ENCODE measurements around the gene SETD4.

SETD4 gene

DNA sequence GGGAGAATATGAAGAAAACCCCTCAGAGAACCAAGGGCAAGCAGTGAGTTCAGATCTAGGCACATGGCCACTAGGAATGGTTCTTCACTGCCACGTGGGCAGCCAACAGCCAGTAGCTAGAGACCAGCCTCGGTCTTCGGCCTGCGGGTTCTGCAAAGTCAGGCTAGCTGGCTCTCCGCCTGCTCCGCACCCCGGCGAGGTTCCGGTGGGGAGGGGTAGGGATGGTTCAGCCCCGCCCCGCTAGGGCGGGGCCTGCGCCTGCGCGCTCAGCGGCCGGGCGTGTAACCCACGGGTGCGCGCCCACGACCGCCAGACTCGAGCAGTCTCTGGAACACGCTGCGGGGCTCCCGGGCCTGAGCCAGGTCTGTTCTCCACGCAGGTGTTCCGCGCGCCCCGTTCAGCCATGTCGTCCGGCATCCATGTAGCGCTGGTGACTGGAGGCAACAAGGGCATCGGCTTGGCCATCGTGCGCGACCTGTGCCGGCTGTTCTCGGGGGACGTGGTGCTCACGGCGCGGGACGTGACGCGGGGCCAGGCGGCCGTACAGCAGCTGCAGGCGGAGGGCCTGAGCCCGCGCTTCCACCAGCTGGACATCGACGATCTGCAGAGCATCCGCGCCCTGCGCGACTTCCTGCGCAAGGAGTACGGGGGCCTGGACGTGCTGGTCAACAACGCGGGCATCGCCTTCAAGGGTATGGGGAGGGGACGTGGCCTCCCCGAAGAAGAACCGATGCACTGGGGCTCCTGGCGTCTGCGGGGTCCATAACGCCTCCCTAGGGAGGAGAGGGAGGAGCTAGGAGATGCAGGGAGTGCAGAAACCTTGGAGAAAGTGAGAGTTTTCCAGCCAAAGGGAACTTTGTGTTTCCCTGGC lies 9.6 kb upstream of the SETD4 start, which contains the start of gene CBR1:
CBR1 (plus strand) TSS at position 312 of the 871 bp plus-strand sequence; CDS start at position 404, 92 bp downstream.
- Histone ChIP-seq H3K9me3 (ENCODE audit: control insufficient read depth, insufficient read depth, low read length) (peaks cover 14% of the 10 kb centered on the region), H3K36me3 (ENCODE audit: control insufficient read depth, low read length) (no peaks in the 10 kb centered on the region), H3K4me2 (ENCODE audit: low read length) (no peak within 1 kb of the TSS), H3K4me1 (ENCODE audit: control insufficient read depth, low read length) (peaks cover 5% of the 10 kb centered on the region), H4K20me1 (ENCODE audit: control insufficient read depth, insufficient read depth, low read depth, low read length) (no peaks in the 10 kb centered on the region), H3F3A (ENCODE audit: control insufficient read depth, insufficient read depth) (no peaks in the 10 kb centered on the region), H3K4me3 (ENCODE audit: low read length) (no peak within 1 kb of the TSS), H3K79me2 (ENCODE audit: control insufficient read depth, low read length) (no peaks in the 10 kb centered on the region), H3K27ac (ENCODE audit: low read depth, low read length) (no peak within 1 kb of the TSS), H3K9me2 (replicated peaks; ENCODE audit: control insufficient read depth, low read length) (no peaks in the 10 kb centered on the region), H3K27me3 (ENCODE audit: control insufficient read depth, low read length) (peaks cover 4% of the 10 kb centered on the region)
- TF ChIP-seq CTCF (IDR thresholded peaks at IDR 0.05; ENCODE audit: low read depth, low read length, poor library complexity, severe bottlenecking) (no peak), EZH2phosphoT487 (IDR thresholded peaks at IDR 0.05; ENCODE audit: borderline replicate concordance, low read length) (no peak)

DNA sequence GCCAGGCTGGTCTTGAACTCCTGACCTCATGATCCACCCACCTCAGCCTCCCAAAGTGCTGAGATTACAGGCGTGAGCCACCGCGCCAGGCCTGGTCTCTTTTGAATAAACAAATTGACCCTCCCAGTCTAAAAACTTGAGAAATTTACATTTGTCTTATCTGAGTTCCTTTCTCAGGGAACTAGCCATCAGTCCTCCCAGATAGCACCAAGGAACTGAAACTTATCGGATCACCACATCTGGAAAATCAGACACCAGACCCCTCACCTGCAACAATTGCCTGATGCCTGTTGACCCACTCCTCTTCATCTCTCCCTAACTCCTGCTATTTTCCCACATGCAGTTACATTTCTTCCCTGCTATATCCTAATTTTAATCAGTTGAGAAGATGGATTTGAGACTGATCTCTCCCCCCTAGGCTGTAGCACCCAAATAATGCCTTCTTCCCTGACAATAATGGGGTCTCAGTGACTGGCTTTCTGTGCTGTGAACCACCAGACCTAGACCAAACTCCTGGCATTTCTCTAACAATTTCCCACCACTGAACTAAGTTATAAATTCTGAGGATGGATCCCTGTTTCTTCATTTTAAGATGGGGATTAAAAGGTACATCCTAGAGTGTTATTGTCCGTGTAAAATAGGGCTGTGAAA lies 8.5 kb upstream of the SETD4 start:
- Histone ChIP-seq H3K4me3 (ENCODE audit: low read length) (no peak overlapping the region), H4K20me1 (ENCODE audit: control insufficient read depth, insufficient read depth, low read depth, low read length) (no peaks in the 10 kb centered on the region), H3K9me3 (ENCODE audit: control insufficient read depth, insufficient read depth, low read length) (peaks cover 14% of the 10 kb centered on the region), H3K27ac (ENCODE audit: low read depth, low read length) (no peak overlapping the region), H3K79me2 (ENCODE audit: control insufficient read depth, low read length) (no peaks in the 10 kb centered on the region), H3K9me2 (replicated peaks; ENCODE audit: control insufficient read depth, low read length) (no peaks in the 10 kb centered on the region), H3F3A (ENCODE audit: control insufficient read depth, insufficient read depth) (no peaks in the 10 kb centered on the region), H3K36me3 (ENCODE audit: control insufficient read depth, low read length) (no peaks in the 10 kb centered on the region), H3K27me3 (ENCODE audit: control insufficient read depth, low read length) (no peaks in the 10 kb centered on the region), H3K4me2 (ENCODE audit: low read length) (no peak overlapping the region), H3K4me1 (ENCODE audit: control insufficient read depth, low read length) (peaks cover 5% of the 10 kb centered on the region)
- TF ChIP-seq EZH2phosphoT487 (IDR thresholded peaks at IDR 0.05; ENCODE audit: borderline replicate concordance, low read length) (no peak), CTCF (IDR thresholded peaks at IDR 0.05; ENCODE audit: low read depth, low read length, poor library complexity, severe bottlenecking) (no peak)

DNA sequence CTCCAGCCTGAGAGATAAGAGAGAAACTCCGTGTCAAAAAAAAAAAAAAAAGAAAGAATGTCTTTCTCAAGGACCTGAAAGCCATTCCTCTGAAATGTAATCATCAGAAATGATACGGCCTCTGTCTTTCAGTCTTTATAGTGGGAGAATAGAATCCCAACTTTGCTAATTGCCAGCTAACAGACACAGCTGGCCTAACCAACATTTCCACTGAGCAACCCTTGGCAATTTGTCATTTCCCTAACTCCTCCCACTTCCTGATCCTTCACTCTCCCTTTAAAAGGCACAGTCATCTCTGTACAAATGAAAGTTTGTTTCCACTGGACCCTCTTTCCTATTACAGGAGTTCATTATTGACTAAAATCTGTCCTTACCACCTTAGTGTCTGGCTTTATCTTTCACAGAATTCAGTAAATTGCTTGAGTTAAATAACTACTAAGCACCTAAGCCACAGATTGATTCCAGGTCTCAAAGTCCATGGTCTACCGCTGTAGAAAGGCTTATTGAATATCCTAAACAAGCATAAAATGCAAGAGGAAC lies 5.2 kb upstream of the SETD4 start:
- Histone ChIP-seq H3K79me2 (ENCODE audit: control insufficient read depth, low read length) (no peaks in the 10 kb centered on the region), H3F3A (ENCODE audit: control insufficient read depth, insufficient read depth) (no peaks in the 10 kb centered on the region), H3K27ac (ENCODE audit: low read depth, low read length) (no peak overlapping the region), H4K20me1 (ENCODE audit: control insufficient read depth, insufficient read depth, low read depth, low read length) (no peaks in the 10 kb centered on the region), H3K9me3 (ENCODE audit: control insufficient read depth, insufficient read depth, low read length) (peaks cover 14% of the 10 kb centered on the region), H3K9me2 (replicated peaks; ENCODE audit: control insufficient read depth, low read length) (no peaks in the 10 kb centered on the region), H3K4me2 (ENCODE audit: low read length) (no peak overlapping the region), H3K4me3 (ENCODE audit: low read length) (no peak overlapping the region), H3K4me1 (ENCODE audit: control insufficient read depth, low read length) (peaks cover 12% of the 10 kb centered on the region), H3K27me3 (ENCODE audit: control insufficient read depth, low read length) (no peaks in the 10 kb centered on the region), H3K36me3 (ENCODE audit: control insufficient read depth, low read length) (no peaks in the 10 kb centered on the region)
- no peak for TF ChIP-seq CTCF (IDR thresholded peaks at IDR 0.05; ENCODE audit: low read depth, low read length, poor library complexity, severe bottlenecking)
- TF ChIP-seq EZH2phosphoT487 (IDR thresholded peaks at IDR 0.05; ENCODE audit: borderline replicate concordance, low read length) = no peak
